ENCODE results near the gene SUMO3.

DNA sequence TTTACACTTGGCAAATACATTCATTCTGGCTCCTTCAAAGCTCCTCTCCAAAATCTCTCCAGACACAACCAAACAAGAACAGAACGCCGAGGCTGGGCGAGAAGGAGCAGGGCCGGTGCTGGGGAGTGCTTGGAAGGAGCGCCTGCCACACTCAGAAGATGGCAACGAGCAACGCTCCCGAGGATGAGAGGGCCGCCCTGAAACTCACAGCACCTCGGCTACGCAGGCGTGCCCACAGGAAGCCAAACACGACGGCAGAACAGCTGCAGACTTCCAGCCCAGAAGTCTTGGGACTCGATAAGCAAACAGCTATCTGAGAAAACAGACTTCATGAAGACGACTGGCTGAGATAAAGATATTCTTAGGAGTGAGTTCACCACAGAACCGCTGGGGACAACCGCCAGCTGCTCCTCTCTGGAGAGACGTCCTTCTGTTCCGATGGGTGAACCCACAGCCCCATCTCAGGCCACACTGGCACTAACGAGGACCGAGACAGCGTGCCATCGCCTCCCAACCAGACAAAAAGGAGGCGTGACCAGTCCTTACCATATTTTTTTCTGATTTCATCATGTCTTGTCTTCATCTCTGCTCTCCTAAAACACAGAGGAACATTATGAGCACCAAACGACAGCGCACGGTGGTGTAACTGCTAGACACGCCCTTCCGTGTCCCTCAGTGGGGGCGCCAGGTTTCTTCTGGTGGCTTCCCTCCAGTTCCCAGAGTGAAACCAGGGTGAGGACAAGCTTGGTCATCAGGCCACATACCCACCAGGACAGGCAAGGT, 37.0 kb upstream of the SUMO3 start:
- TF ChIP-seq, protein P1, sequence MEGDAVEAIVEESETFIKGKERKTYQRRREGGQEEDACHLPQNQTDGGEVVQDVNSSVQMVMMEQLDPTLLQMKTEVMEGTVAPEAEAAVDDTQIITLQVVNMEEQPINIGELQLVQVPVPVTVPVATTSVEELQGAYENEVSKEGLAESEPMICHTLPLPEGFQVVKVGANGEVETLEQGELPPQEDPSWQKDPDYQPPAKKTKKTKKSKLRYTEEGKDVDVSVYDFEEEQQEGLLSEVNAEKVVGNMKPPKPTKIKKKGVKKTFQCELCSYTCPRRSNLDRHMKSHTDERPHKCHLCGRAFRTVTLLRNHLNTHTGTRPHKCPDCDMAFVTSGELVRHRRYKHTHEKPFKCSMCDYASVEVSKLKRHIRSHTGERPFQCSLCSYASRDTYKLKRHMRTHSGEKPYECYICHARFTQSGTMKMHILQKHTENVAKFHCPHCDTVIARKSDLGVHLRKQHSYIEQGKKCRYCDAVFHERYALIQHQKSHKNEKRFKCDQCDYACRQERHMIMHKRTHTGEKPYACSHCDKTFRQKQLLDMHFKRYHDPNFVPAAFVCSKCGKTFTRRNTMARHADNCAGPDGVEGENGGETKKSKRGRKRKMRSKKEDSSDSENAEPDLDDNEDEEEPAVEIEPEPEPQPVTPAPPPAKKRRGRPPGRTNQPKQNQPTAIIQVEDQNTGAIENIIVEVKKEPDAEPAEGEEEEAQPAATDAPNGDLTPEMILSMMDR (IDR thresholded peaks at IDR 0.05) = no peak
- no peak for TF ChIP-seq POLR2A (IDR thresholded peaks at IDR 0.05)
